Lower lobe of right lung (tissue), 2 donors: ENCODE results near the gene PTPRM. TPM values are rescaled to one million over a fixed set of nuclear protein-coding genes. Genes with fewer than 3 reads are reported as not detected.

Experiments
- ATAC-seq, 2 donors: fragments of 200-7000 bp; cut with Tn5 transposase; one replicate each; pipeline ENCODE4 v1.9.1; 2020 to 2022; ENCODE audit warnings: mild to moderate bottlenecking in 2 of 2, moderate library complexity in 2 of 2
- DNase-seq: peaks from one replicate; pipeline ENCODE4 v3.0.0-alpha.2; 2020
- H3K27ac ChIP-seq: fragments of 200-600 bp; one replicate; pipeline ENCODE4 v1.8.0; 2022
- H3K27me3 ChIP-seq: fragments of 200-600 bp; one replicate; pipeline ENCODE4 v1.8.0; 2022; ENCODE audit warnings: low read depth
- H3K36me3 ChIP-seq: fragments of 200-600 bp; one replicate; pipeline ENCODE4 v1.8.0; 2022; ENCODE audit warnings: mild to moderate bottlenecking
- H3K4me1 ChIP-seq: fragments of 200-600 bp; one replicate; pipeline ENCODE4 v1.8.0; 2022
- H3K4me3 ChIP-seq: fragments of 200-600 bp; one replicate; pipeline ENCODE4 v1.8.0; 2022; ENCODE audit warnings: mild to moderate bottlenecking
- H3K9me3 ChIP-seq: fragments of 200-600 bp; one replicate; pipeline ENCODE4 v1.8.0; 2022
- CTCF ChIP-seq: fragments of 200-600 bp; IDR thresholded peaks from one replicate; pipeline ENCODE4 v1.8.0; 2022; ENCODE audit warnings: antibody characterized with exemption, mild to moderate bottlenecking
- intact Hi-C: fragments of 100-400 bp; cut with DNase I; formaldehyde crosslinking; loops from one replicate; pipeline ENCODE4 v1.11.0; 2022
- total RNA-seq: library from RNA; stranded (reverse); fragmentation: NEBNext Ultra II Directional; extraction: Animal tissue kit (Norgen Biotek cat#: 25700); gene quantifications from one replicate; pipeline ENCODE4 v1.2.1, GENCODE V29; 2021
- donor health status: DM: no; HTN: yes; CAD: no; lungs with severe emphysema.

PTPRM gene
- total RNA-seq, 1 donor from 2014 or later: 85.2 TPM

- intact Hi-C loops: no loop called here
- Histone ChIP-seq H3K4me1 (no peaks in the 10 kb centered on the region), H3K36me3 (no peaks in the 10 kb centered on the region), H3K4me3 (no peak overlapping the region), H3K27ac (no peak overlapping the region), H3K9me3 (peaks cover 11% of the 10 kb centered on the region), H3K27me3 (no peaks in the 10 kb centered on the region)
- no peak for TF ChIP-seq CTCF
- DNase-seq (no peak), ATAC-seq (no peak)
These were observed 539.5 kb downstream of the PTPRM start for GRCh38 chr18:8106603-8107002.

- no peaks in the 10 kb centered on the region for H3K4me1 ChIP-seq
- no peaks in the 10 kb centered on the region for H3K36me3 ChIP-seq
- DNase-seq (no peak), ATAC-seq (no peak)
- no peak overlapping the region for H3K27ac ChIP-seq
- H3K27me3 ChIP-seq: no peaks in the 10 kb centered on the region
- peaks cover 10% of the 10 kb centered on the region for H3K9me3 ChIP-seq
- TF ChIP-seq CTCF: no peak
- intact Hi-C loops: no loop called here
- H3K4me3 ChIP-seq: no peak overlapping the region
These were observed 540.3 kb downstream of the PTPRM start for GRCh38 chr18:8107426-8107825.

GRCh38 chr18:8114480-8114879 lies 547.4 kb downstream of the PTPRM start:
- no peaks in the 10 kb centered on the region for H3K9me3 ChIP-seq
- no peaks in the 10 kb centered on the region for H3K27me3 ChIP-seq
- DNase-seq: no peak
- intact Hi-C loops: no loop called here
- H3K36me3 ChIP-seq: no peaks in the 10 kb centered on the region
- ATAC-seq: no peak
- TF ChIP-seq CTCF: no peak
- no peak overlapping the region for H3K27ac ChIP-seq
- no peaks in the 10 kb centered on the region for H3K4me1 ChIP-seq
- H3K4me3 ChIP-seq: no peak overlapping the region

GRCh38 chr18:8116341-8117005 lies 549.4 kb downstream of the PTPRM start:
- intact Hi-C loops: no loop called here
- no peak for DNase-seq
- H3K4me1 ChIP-seq: no peaks in the 10 kb centered on the region
- TF ChIP-seq CTCF: no peak
- H3K27me3 ChIP-seq: no peaks in the 10 kb centered on the region
- no peak overlapping the region for H3K27ac ChIP-seq
- no peaks in the 10 kb centered on the region for H3K9me3 ChIP-seq
- H3K36me3 ChIP-seq: no peaks in the 10 kb centered on the region
- H3K4me3 ChIP-seq: no peak overlapping the region
- peak in 1 of 2 donors; percentile 70 for ATAC-seq

- Histone ChIP-seq H3K27ac (no peak overlapping the region), H3K27me3 (no peaks in the 10 kb centered on the region), H3K4me3 (no peak overlapping the region), H3K9me3 (no peaks in the 10 kb centered on the region), H3K36me3 (no peaks in the 10 kb centered on the region), H3K4me1 (no peaks in the 10 kb centered on the region)
- DNase-seq: no peak
- intact Hi-C loops: no loop called here
- no peak for TF ChIP-seq CTCF
- ATAC-seq: no peak
These were observed 549.9 kb downstream of the PTPRM start for GRCh38 chr18:8117006-8117371.
